DOHH2 (cell line): Measurements from ENCODE around the gene RNGTT.

Experiments
- H3F3A ChIP-seq: fragments of 200-600 bp; sonication (generic), shearing (Covaris generic); 2 replicates; pipeline ENCODE4 v1.6.0; 2016; ENCODE audit warnings: antibody characterized with exemption, mild to moderate bottlenecking; ENCODE audit not compliant: control insufficient read depth, insufficient read depth
- H3K27ac ChIP-seq: fragments of 200-600 bp; sonication (generic); 2 replicates; pipeline ENCODE4 v1.5.1; 2014; ENCODE audit warnings: low read depth, mild to moderate bottlenecking, low read length, moderate library complexity
- H3K27me3 ChIP-seq: fragments of 200-600 bp; sonication (generic); 2 replicates; pipeline ENCODE4 v1.6.1; 2014; ENCODE audit warnings: mild to moderate bottlenecking, low read length, mixed read lengths; ENCODE audit not compliant: control insufficient read depth
- H3K36me3 ChIP-seq: fragments of 200-600 bp; sonication (generic); 2 replicates; pipeline ENCODE4 v1.6.1; 2014; ENCODE audit warnings: mild to moderate bottlenecking, low read length, moderate library complexity, mixed read lengths; ENCODE audit not compliant: control insufficient read depth
- H3K4me1 ChIP-seq: fragments of 200-600 bp; sonication (generic); 2 replicates; pipeline ENCODE4 v1.6.1; 2014; ENCODE audit warnings: mild to moderate bottlenecking, low read length, mixed read lengths; ENCODE audit not compliant: control insufficient read depth
- H3K4me2 ChIP-seq: fragments of 200-600 bp; sonication (generic); 2 replicates; pipeline ENCODE4 v1.6.0; 2014; ENCODE audit warnings: mild to moderate bottlenecking, low read length, moderate library complexity
- H3K4me3 ChIP-seq: fragments of 200-600 bp; sonication (generic); 2 replicates; pipeline ENCODE4 v1.5.1; 2014; ENCODE audit warnings: mild to moderate bottlenecking, low read length, mixed read lengths
- H3K79me2 ChIP-seq: fragments of 200-600 bp; sonication (generic); 2 replicates; pipeline ENCODE4 v1.6.1; 2014; ENCODE audit warnings: mild to moderate bottlenecking, low read length, mixed read lengths; ENCODE audit not compliant: control insufficient read depth
- H3K9me2 ChIP-seq: fragments of 200-600 bp; sonication (generic); replicated peaks from 2 replicates; pipeline ENCODE4 v1.6.1; 2014; ENCODE audit warnings: mild to moderate bottlenecking, low read length, mixed read lengths; ENCODE audit not compliant: control insufficient read depth
- H3K9me3 ChIP-seq: fragments of 200-600 bp; sonication (generic); 2 replicates; pipeline ENCODE4 v1.6.1; 2014; ENCODE audit warnings: antibody characterized with exemption, low read length, mixed read lengths; ENCODE audit not compliant: control insufficient read depth, insufficient read depth
- H4K20me1 ChIP-seq: fragments of 200-600 bp; sonication (generic); 2 replicates; pipeline ENCODE4 v1.6.0; 2014; ENCODE audit warnings: low read depth, mild to moderate bottlenecking, antibody characterized with exemption, low read length, moderate library complexity; ENCODE audit not compliant: control insufficient read depth, insufficient read depth
- EZH2phosphoT487 ChIP-seq: fragments of 200-600 bp; sonication (generic); IDR thresholded peaks from 2 replicates; pipeline ENCODE4 v1.6.1; 2017; ENCODE audit warnings: borderline replicate concordance, mild to moderate bottlenecking, antibody characterized with exemption, low read length, moderate library complexity, mixed read lengths
- TF ChIP-seq, protein P1 (sequence below): fragments of 200-600 bp; sonication (generic); IDR thresholded peaks from one replicate; pipeline ENCODE4 v1.5.1; 2014; ENCODE audit warnings: antibody characterized with exemption, mild to moderate bottlenecking, low read depth, low read length; ENCODE audit not compliant: poor library complexity, severe bottlenecking

Gene RNGTT

DNA sequence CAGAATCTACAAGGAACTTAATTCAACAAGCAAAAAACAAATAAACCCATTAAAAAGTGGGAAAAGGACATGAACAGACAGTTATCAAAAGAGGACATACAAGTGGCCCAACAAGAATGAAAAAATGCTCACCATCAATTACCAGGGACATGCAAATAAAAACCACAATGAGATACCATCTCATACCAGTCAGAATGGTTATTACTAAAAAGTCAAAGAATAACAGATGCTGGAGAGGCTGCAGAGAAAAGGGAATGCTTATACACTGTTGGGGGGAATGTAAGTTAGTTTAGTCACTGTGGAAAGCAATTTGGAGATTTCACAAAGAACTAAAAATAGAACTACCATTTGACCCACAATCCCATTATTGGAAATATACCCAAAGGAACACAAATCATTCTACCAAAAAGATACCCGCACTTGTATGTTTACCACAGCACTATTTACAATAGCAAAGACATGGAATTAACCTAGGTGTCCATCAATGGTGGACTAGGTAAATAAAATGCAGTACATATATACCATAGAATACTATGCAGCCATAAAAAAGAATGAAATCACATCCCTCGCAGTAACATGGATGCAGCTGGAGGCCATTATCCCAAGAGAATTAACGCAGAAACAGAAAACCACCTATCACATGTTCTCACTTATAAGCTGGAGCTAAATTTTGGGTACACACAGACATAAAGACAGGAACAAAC lies 48.4 kb downstream of the RNGTT start:
- H3K27ac ChIP-seq = no peak overlapping the region
- H3K79me2 ChIP-seq = peaks cover 45% of the 10 kb centered on the region

DNA sequence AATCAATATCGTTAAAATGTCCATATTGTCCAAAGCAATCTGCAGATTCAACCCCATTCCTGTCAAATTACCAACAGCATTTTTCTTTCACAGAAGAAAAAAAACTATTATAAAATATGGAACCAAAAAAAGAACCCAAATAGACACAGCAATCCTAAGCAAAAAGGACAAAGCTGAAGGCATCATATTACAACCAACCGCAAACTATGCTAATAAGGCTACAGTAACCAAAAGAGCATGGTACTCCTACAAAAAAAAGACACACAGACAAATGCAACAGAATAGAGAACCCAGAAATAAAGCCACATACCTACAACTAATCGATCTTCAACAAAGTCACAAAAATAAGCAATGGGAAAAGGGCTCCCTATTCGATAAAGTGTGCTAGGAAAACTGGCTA lies 49.2 kb downstream of the RNGTT start:
- no peaks in the 10 kb centered on the region; the same call in 1 of the 2 replicates for H3F3A ChIP-seq
- TF ChIP-seq, protein P1, sequence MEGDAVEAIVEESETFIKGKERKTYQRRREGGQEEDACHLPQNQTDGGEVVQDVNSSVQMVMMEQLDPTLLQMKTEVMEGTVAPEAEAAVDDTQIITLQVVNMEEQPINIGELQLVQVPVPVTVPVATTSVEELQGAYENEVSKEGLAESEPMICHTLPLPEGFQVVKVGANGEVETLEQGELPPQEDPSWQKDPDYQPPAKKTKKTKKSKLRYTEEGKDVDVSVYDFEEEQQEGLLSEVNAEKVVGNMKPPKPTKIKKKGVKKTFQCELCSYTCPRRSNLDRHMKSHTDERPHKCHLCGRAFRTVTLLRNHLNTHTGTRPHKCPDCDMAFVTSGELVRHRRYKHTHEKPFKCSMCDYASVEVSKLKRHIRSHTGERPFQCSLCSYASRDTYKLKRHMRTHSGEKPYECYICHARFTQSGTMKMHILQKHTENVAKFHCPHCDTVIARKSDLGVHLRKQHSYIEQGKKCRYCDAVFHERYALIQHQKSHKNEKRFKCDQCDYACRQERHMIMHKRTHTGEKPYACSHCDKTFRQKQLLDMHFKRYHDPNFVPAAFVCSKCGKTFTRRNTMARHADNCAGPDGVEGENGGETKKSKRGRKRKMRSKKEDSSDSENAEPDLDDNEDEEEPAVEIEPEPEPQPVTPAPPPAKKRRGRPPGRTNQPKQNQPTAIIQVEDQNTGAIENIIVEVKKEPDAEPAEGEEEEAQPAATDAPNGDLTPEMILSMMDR = no peak
- no peak for TF ChIP-seq EZH2phosphoT487
- peaks cover 3% of the 10 kb centered on the region; the same call in 1 of the 2 replicates for H3K36me3 ChIP-seq
- no peaks in the 10 kb centered on the region for H3K27me3 ChIP-seq
- H3K9me3 ChIP-seq = no peaks in the 10 kb centered on the region
- H3K4me3 ChIP-seq = no peak overlapping the region
- H3K9me2 ChIP-seq = no peaks in the 10 kb centered on the region
- no peaks in the 10 kb centered on the region for H4K20me1 ChIP-seq
- no peak overlapping the region for H3K27ac ChIP-seq
- H3K4me2 ChIP-seq = no peak overlapping the region
- H3K79me2 ChIP-seq = peaks cover 54% of the 10 kb centered on the region
- H3K4me1 ChIP-seq = peaks cover 7% of the 10 kb centered on the region

More for the DNA sequence above, 48.4 kb downstream of the RNGTT start:
- H3K4me1 ChIP-seq = peaks cover 7% of the 10 kb centered on the region
- no peaks in the 10 kb centered on the region for H3K9me2 ChIP-seq
- peaks cover 3% of the 10 kb centered on the region; the same call in 1 of the 2 replicates for H3K36me3 ChIP-seq
- H4K20me1 ChIP-seq = no peaks in the 10 kb centered on the region
- no peaks in the 10 kb centered on the region for H3K27me3 ChIP-seq
- no peak overlapping the region for H3K4me2 ChIP-seq
- H3F3A ChIP-seq = no peaks in the 10 kb centered on the region; the same call in 1 of the 2 replicates
- no peaks in the 10 kb centered on the region for H3K9me3 ChIP-seq
- H3K4me3 ChIP-seq = no peak overlapping the region
- no peak for TF ChIP-seq EZH2phosphoT487
- TF ChIP-seq, protein P1 = no peak

DNA sequence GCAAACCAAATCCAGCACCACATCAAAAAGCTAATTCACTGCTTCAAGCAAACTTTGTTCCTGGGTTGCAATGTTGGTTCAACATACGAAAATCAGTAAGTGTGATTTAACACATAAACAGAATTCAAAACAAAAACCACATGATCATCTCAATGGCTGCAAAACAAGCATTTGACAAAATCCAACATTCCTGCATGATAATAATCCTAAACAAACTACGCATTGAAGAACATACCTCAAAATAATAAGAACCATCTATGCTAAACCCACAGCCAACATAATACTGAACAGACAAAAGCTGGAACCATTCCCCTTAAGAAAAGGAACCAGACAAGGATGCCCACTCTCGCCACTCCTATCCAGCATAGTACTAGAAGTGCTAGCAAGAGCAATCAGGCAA lies 49.9 kb downstream of the RNGTT start:
- H4K20me1 ChIP-seq = 0 out of 2 replicates have a peak, but pooled peaks cover 3% of the 10 kb centered on the region
- H3K4me2 ChIP-seq = no peak overlapping the region
- TF ChIP-seq, protein P1 = no peak
- no peak for TF ChIP-seq EZH2phosphoT487
- H3F3A ChIP-seq = no peaks in the 10 kb centered on the region
- H3K27ac ChIP-seq = no peak overlapping the region
- H3K9me3 ChIP-seq = no peaks in the 10 kb centered on the region
- no peaks in the 10 kb centered on the region for H3K9me2 ChIP-seq
- H3K36me3 ChIP-seq = peaks cover 3% of the 10 kb centered on the region; the same call in 1 of the 2 replicates
- peaks cover 61% of the 10 kb centered on the region for H3K79me2 ChIP-seq
- no peaks in the 10 kb centered on the region for H3K27me3 ChIP-seq
- H3K4me3 ChIP-seq = no peak overlapping the region
- peaks cover 7% of the 10 kb centered on the region for H3K4me1 ChIP-seq
